Colon (tissue), 2 donors: ENCODE results near the gene CDK13.

ENCODE experiments used
- FAIRE-seq: peaks from 2 replicates; lab custom pipeline; 2012; peaks lifted over from hg19 to GRCh38; lab: Jason Lieb, UNC
- donor health status: control.
- donor health status: control.

CDK13 gene

DNA sequence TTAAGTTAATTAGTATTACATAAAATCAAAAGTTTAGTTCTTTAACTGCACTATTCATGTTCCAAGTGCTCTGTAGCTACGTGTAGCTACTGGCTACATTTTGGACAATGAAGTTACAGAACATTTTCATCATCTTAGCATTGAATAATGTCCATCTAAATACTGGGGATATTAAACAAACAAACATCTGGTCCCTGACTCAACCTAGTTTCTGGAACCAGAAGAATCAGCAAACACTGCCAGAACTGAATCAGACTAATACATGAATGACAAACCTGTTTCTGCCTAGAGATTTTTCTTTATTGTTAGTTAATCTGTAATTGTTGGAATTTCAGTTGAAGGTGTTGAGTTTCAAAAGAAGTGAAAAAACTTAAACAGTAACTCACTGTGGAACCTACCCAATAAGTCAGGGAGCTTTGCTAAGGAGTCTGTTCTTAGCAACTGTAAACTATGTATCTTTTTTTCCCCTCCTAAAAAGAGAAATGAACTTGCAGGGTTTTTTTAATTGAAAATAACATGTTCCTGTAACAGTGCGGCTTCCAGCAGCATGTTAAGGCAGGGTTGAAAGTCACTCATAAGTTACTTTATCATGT, 58.3 kb downstream of the CDK13 start:
- FAIRE-seq: no peak

DNA sequence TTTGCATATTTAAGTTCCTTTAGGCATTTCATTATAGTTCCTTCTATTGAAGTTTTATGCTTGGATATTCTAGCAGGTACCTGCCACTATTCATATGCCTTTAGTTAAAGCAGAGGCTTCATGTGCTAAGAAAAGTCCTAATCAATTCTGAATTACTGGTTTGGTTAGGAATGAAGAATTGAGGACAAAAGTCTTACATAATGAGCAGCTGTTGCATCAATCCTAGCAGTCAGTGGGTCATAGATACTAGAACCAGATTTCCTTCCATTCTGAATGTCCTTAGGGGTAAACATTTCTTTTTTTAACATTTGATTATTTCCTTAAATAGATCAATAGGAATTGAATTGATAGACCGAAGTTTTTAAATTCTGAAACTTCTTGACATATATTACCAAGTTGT, 59.2 kb downstream of the CDK13 start:
- FAIRE-seq: no peak

DNA sequence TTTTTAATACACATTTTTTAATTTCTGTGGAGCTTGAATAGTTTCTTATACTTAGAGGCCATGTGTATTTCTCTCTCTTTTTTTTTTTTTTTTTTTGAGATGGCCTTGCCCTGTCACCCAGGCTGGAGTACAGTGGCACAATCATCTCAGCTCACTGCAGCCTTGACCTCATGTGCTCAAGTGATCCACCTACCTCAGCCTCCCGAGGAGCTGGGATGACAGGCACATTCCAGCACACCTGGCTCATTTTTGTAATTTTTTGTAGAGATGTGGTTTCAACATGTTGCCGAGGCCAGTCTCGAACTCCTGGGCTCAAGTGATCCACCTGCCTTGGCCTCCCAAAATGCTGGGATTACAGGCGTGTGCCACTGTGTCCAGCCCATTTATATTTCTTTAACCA, 64.3 kb downstream of the CDK13 start:
- no peak for FAIRE-seq

DNA sequence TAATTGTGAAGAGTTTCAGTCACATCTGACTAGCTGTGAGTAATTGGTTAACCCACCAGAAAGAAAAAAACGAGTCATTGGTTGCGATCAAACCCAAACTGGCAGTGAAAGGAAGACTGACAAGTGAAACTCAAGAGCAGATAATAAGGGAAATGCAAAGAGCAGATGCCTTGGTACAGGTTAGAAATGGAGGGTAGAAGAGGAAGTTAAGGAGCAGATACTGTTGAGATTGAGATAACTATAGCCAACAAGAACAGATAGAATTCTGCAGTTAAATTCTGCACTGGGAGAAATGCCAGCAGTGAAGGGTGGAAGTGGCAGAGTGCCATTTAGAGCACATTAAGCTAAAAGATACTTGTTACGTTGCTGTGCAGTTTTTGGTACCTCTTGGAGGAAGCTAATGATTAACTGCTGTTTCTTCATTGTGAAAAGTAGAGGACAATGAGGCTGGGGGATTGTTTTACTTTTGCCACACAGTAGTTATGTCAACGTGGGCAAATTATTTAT, 65.8 kb downstream of the CDK13 start:
- no peak for FAIRE-seq

DNA sequence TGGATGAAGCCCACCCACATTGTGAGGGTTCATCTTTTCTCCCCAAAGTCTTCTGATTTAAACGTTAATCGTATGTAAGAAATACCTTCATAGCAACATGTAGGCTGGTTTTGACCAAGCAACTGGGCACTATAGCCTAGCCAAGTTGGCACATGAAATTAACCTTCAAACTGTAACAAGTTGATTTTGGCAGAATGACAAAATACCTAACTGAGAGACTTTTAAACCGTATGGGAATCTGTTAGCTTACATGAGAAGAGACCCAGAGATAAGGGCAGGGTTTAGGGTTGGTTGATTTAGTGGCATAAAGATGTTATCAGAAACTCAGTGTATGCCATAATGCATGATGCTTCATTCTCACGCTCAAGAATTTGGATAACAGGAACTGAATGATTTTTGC, 69.5 kb downstream of the CDK13 start:
- no peak for FAIRE-seq

DNA sequence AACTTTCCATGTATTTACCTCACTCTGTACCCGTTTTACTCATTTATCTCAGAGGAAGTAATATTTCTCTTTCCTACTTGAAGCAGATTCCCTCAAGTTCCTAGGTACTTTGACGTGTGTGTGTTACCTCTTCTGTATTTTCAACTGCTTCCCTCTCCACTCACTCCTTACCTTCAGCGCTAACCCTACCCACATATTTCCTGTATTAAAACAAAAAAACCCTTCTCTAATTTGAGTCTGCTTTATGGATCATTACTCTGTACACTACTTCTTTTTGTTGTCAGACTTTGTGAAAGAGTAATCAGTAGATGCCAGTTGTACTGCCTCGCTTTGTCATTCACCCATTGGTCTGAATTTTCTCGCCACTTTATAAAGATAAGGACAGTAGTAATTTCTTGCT, 74.0 kb downstream of the CDK13 start:
- no peak for FAIRE-seq

DNA sequence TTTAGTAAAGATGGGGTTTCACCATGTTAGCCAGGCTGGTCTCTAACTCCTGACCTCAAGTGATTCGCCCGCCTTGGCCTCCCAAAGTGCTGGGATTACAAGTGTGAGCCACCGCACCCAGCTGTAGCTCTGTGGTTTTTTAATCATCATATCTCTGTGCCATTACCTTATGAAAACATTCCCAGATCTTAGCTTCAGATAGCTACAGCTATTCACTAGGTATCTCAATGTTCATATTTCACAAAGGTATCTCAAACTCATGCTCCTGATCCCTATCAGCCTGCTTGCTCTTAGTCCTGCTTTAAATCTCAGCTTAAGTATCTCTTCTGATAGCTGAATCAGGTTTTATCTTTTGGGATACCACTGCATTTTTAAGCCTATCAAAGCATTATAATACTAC, 74.8 kb downstream of the CDK13 start:
- FAIRE-seq: no peak

DNA sequence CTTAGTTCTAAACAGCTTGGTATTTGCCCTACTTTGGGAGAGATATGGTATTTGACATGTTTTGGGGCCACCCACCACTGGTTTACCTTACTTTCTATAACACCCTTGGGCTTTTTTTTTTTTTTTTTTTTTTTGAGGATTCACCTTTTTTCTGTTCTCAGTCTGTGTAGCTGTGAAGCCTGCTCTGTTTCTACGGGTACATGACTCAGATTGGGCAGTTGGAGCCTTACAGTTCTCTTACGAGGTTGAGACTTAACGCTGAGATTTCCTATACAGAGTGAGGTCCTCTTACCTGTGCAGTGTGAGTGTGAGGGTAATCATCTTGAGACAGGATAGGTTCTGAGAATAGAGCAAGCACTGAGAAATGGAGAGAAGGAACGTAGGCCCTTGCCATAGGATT, 77.5 kb downstream of the CDK13 start:
- no peak for FAIRE-seq

DNA sequence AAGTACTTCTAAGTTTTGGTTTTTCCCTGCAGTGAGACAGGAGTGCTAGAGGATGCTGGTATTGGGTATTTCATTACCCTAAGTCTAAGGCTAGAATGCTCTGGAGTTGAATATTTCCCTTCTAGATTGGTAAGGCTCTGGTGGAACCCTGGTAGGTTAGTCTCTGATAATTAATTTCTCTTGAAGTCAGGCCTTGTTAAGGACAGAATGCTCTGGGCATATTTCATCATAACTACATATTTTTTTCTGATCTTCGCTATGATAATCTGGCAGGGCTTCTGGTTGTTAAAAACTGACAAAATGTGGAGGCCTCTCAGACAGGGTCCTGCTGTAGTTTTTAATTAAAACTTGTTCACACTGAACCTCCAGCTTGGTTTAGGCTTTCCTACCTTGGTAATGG, 83.8 kb downstream of the CDK13 start:
- no peak for FAIRE-seq

DNA sequence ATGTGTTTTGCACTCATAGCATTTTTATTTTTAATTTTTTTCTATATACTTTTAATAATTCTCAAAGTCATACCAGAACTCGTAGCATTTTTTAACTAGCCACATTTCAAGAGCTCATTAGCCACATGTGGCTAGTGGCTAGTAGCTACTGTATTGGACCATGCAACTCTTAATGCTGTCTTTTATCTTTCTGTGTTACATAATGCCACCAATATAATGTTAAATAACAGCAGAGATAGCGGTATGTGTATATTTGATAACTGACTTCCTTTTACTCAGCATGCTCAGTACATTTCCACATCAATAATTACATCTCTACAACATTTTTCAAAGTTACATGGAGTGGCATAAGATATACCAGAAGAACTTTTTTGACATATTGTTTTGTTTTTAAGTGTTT, 91.4 kb downstream of the CDK13 start:
- FAIRE-seq: no peak

DNA sequence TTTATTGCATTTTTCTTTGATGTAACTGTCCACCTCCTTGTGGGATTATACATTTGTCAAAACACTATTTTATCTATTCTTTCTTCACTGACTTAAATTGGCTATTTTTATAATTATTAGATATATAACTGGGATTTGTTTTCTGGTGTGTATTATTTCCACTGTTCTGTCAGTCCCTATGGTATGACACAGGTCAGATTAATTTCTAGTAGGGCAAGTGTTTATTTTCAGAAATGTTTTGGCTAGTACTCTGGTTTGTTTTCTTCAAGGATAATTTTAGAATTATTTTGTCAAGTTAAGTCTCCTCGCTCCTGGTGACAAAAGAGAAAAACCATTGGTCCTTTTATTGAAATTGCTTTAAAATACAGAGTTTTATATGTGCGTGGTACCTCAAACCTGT, 93.1 kb downstream of the CDK13 start:
- no peak for FAIRE-seq

DNA sequence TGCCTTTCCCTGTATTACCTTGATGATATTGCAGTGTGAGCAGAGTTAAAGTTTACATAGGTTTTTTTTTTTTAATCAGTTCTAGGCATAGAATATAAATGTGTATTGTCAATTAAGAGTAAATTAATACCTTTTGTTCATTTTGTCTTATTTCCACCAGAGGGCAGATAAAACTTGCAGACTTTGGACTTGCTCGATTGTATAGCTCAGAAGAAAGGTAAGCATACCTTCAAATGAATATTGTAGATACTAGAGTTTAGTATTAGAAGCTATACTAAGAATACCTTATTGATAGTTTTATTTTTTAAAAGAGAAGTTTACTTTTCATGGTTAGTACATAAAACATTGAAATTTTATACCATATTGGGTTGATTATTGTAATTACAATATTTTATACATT, 97.6 kb downstream of the CDK13 start:
- peak; percentile 58 for FAIRE-seq

DNA sequence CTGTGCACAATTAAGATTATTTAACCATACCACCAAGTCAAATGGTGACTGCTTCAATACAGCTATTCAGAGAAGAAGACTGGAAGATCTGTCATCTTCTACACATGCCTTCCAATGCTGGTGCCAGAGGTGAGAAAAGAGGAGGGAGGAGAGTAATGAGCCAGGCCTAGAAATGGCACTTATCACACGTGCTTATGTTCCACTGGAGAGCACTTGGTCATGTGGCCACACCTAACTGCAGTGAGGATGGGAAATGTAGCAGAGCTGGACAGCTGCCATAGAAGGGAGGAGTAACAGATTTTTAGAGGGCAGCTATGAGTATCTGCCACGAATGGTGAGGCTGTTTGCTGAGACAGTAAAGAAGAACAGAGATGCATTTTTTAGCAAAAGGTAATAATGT, 107.2 kb downstream of the CDK13 start:
- no peak for FAIRE-seq

DNA sequence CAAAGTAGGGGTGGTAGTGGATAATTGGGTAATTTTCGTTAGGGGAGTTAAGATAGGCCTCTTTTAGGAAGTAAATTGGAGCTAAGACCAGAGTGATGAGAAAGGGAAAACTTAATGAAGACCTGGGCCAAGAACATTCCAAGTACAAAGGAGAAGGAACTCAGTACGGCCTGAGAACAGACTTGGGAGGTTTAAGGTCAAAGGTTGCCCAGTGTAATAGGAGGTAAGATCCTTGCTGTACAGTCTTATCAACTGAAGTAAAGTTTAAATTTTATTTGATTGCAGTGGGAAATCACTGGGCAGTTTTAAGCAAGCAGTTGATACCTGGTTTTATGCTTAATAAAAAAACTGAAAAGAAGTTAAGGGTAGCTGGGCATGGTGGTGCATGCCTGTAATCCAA, 108.0 kb downstream of the CDK13 start:
- FAIRE-seq: no peak

DNA sequence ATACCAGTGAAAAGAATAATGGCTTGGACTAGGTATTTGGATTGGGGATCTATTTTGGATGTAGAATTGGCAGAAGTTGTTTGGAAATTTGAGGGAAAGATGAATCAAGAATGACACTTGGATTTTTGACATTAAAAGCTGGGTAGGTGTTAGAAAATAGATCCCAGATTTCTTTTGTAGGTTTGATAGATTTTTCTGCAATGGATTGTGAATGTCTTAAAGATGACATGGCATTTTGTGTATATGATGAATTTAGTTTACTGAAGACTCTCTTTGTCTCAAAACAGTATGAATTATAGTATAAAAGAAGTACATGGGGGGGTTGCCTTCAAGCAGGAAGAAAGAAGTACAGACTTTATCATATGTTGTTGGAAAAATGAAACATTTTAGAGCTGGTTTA, 108.6 kb downstream of the CDK13 start:
- no peak for FAIRE-seq

DNA sequence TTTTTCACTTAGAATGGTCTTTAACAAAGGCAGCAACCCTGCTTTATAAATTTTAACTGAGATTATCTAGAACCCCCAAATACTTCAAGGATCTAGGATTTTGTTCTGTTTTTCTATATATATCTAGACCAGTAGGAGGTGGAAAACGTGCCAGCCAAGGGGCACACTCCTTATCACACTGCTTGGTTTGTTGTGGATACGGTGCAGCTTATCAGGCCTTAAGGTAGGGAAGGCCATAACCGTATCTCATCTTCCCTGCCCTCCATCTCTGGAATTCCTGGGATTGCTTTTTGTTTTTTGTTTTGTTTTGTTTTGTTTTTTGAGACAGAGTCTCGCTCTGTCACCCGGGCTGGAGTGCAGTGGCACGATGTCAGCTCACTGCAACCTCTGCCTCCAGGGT, 109.0 kb downstream of the CDK13 start:
- FAIRE-seq: no peak

DNA sequence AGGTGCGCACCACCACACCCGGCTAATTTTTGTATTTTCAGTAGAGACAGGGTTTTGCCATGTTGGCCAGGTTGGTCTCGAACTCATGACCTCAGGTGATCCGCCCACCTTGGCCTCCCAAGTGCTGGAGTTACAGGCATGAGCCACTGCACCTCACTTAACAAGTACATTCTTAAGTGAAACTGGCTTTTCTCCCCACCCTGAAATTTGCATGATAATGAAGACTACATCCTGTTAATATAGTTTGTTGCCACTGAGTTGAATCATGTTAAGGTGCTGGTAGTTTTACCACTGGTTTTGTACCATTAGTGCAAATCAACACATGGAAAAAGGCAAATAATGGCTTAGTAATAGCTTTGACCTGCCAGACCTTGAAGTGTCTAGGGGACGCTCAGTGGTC, 122.2 kb downstream of the CDK13 start:
- no peak for FAIRE-seq

DNA sequence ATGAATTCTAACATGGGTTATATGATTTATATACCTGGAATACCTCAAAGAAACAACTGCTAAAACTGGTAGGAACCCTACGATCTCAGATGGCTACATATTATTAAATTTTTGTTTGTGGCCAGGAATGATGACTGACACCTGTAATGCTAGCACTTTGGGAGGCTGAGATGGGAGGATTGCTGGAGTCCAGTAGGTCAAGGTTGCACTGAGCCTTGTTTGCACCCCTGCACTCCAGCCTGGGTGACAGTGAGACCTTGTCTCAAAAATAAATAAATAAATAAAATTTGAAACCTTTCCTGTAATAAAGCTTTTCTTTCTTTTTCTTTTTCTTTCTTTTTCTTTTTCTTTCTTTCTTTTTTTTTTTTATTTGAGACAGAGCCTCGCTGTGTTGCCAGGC, 123.2 kb downstream of the CDK13 start:
- FAIRE-seq: no peak

DNA sequence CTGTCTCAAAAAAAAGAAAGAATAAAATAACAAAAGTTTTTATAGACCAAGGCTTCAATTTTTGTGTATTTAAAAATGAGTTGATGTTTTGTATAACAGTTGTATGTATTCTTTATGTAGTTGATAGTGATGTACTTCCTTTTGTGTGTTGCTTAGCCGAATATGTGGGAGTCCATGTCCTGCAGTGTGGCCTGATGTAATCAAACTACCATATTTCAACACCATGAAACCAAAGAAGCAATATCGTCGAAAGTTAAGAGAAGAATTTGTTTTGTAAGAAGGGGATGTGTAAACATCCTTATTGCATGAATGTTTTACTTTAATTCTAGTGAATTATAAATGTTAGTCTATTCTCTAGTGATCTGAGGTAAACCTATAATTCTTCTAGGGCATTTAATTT, 127.8 kb downstream of the CDK13 start:
- FAIRE-seq: no peak

DNA sequence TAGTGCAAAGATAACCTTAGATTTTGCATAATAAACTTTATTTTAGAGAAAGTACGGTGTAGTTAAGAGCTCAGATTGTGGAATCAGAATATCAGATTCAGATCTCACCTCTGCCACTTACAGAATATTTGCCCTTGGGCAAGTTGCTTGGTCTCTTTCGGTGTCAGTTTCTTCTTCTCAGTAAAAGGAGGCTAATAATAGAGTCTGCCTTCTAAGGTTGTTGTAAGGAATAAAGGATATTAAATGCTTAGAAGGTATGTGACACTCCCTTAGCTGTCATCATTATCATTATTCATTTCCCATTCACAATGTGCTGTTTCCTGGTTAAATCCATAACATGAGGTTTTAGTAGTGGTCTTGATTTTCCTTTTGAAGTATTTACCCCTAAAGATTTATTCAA, 142.1 kb downstream of the CDK13 start:
- FAIRE-seq: no peak

DNA sequence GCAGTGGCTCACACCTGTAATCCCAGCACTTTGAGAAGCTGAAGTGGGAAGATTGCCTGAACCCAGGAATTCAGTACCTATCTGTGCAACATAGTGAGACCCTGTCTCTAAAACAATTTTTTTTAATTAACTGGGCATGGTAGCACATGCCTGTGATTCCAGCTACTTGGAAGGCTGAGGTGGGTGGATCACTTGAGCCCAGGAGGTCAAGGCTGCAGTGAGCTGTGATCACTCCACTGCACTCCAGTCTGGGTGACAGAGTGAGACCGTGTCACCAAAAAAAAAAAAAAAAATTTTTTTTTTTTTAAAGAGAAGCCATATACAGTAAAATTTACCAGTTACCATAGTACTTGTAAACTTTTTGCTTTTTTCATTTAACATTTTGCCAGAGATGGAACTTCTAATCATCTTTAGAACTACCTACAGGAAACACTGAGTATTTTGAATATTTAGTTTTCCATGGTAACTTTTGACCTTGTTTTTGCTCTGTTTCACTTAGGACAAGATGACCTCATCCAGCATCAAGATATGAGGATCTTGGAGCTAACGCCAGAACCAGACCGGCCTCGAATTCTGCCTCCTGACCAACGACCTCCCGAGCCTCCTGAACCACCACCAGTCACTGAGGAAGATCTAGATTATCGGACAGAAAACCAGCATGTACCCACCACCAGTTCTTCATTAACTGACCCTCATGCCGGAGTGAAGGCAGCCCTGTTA, 143.7 kb downstream of the CDK13 start:
- FAIRE-seq: no peak

DNA sequence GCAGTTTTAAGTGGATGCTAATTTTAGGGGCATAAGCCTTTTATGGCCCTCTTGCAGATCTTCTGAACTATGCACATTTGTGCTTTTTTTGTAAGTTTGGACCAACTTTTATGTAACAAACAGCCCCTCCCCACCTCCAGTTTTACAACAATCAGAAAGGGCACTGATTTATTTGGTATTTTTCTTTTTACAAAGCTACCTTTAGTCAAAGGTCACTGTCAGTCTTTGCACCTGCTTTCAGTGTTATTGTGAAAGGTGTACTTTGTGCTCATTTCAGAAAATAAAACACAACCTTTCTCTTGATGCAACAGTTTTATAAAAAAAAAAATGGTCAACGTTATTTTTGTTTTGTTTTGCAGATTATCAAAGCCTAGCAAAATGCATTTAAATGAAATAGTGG, 145.2 kb downstream of the CDK13 start:
- no peak for FAIRE-seq

DNA sequence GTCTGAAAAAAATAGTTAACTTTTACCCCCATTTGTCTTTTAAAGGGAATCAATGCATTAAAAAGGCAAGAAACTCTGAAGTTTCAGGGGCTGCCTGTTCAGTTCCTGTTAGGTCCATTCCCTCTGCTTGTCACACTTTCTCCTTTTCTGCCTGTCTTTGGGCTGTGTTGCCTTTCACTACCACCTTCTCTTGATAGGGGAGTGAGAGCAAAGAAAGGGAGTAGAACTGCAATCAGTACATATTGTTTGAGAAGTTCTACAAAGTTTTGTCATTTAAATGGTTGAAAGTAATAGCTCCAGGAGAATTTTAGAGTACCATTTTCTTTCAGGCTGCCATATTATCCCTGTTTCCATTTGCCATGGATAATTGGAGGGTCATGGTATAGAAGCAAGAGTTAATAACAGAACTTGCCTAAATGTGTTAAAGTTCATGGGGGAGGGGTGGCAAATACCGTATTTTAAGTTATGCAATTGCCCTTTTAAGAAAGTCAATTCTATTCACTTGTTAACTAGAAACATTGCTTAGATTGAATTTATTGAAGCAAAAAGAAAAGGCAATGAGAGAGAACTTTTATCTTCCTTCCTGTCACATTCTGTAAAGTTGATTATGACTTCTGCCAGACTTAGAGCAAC, 145.8 kb downstream of the CDK13 start:
- FAIRE-seq: no peak

DNA sequence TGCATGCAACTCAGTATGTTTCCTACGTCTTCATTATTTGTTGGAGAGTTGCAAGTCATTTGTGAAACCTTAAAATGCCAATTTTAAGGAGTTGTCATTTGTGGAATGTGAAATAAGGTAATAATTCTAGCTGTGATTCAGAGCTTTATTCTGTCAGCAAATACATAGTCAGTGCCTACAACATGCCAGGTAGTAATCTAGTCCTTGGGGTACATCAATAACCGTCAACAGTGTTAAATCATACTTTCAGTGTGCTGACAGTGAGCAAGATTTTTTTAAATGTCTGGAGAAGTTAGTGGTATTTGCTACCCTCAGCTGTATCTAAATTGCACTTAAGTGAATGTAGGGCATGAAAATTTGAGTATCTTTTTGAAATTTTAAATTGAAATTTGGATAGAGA, 147.7 kb downstream of the CDK13 start:
- no peak for FAIRE-seq
